Endothelial cell of umbilical vein (primary cell): Measurements from ENCODE around the gene ANO1. TPM values are rescaled to one million over a fixed set of nuclear protein-coding genes. Genes with fewer than 3 reads are reported as not detected.

Experiments
- BruUV-seq: library from RNA; stranded (reverse); fragments of 400-500 nt; replicated peaks from 2 replicates; lab custom pipeline; 2021; lab: Mats Ljungman, UMichigan
- CTCF ChIA-PET: fragments of 300-600, 350-600 bp; sonication (Branson Sonifier 250); formaldehyde crosslinking; loops from one replicate; lab custom pipeline; 2021; ENCODE audit warnings: antibody characterized with exemption, inconsistent platforms; lab: Charles Lee
- POLR2A ChIA-PET: fragments of 300-600, 350-600 bp; sonication (Branson Sonifier 250); formaldehyde crosslinking; loops from one replicate; lab custom pipeline; 2021; ENCODE audit warnings: antibody characterized with exemption, inconsistent platforms; lab: Charles Lee
- DNase-seq: peaks from one replicate; pipeline ENCODE4 v3.0.0-alpha.2; 2011; ENCODE audit warnings: low read depth, low spot score
- FAIRE-seq: peaks from 2 replicates; lab custom pipeline; 2011; peaks lifted over from hg19 to GRCh38; lab: Jason Lieb, UNC
- H2AFZ ChIP-seq: 2 replicates; pipeline ENCODE4 v1.6.0; 2012; ENCODE audit warnings: low read depth, low read length, control low read depth, inconsistent platforms
- H3K27ac ChIP-seq: 2 replicates; pipeline ENCODE4 v1.5.1; 2011; ENCODE audit warnings: low read depth, mild to moderate bottlenecking, control low read depth, low read length, moderate library complexity; ENCODE audit not compliant: insufficient read depth
- H3K27me3 ChIP-seq, 2 experiments: 2 replicates each; pipeline versions ENCODE4 v1.6.0 to v1.6.1; 2011; ENCODE audit warnings: low read length in 2 of 2, mixed read lengths in 1 of 2; ENCODE audit not compliant: control insufficient read depth in 2 of 2, insufficient read depth in 2 of 2
- H3K36me3 ChIP-seq, 2 experiments: 2 replicates in 1 of 2; 3 replicates in 1 of 2; pipeline ENCODE4 v1.5.1; 2011; ENCODE audit warnings: low read length in 2 of 2, mild to moderate bottlenecking in 1 of 2, moderate library complexity in 1 of 2; ENCODE audit not compliant: control insufficient read depth in 2 of 2, insufficient read depth in 2 of 2; ENCODE audit errors: extremely low read depth in 1 of 2
- H3K4me1 ChIP-seq: 3 replicates; pipeline ENCODE4 v1.5.1; 2011; ENCODE audit warnings: mild to moderate bottlenecking, low read length; ENCODE audit not compliant: control insufficient read depth, insufficient read depth; ENCODE audit errors: extremely low read depth
- H3K4me2 ChIP-seq: 2 replicates; pipeline ENCODE4 v1.6.1; 2011; ENCODE audit warnings: low read length, control low read depth, mixed read lengths; ENCODE audit not compliant: insufficient read depth
- H3K4me3 ChIP-seq, 3 experiments: fragments of 200-600 bp in 1 of 3; sonication (generic), shearing (Covaris generic) in 1 of 3; replicated peaks in 1 of 3; 2 replicates each; pipeline ENCODE4 v1.5.1; 2011 to 2016; ENCODE audit warnings: control low read depth in 3 of 3, low read length in 3 of 3, mild to moderate bottlenecking in 2 of 3, inconsistent platforms in 1 of 3, low read depth in 1 of 3, moderate library complexity in 1 of 3; ENCODE audit not compliant: insufficient read depth in 1 of 3
- H3K79me2 ChIP-seq: 2 replicates; pipeline ENCODE4 v1.6.0; 2012; ENCODE audit warnings: low read length, inconsistent platforms; ENCODE audit not compliant: control insufficient read depth, insufficient read depth
- H3K9ac ChIP-seq: replicated peaks from 2 replicates; pipeline ENCODE3; 2011; ENCODE audit warnings: low read length, control low read depth; ENCODE audit not compliant: insufficient read depth; ENCODE audit errors: extremely low read depth
- H3K9me1 ChIP-seq: replicated peaks from 3 replicates; pipeline ENCODE4 v1.6.0; 2011; ENCODE audit warnings: mild to moderate bottlenecking, low read length; ENCODE audit not compliant: control insufficient read depth, insufficient read depth; ENCODE audit errors: extremely low read depth
- H3K9me3 ChIP-seq: replicated peaks from 2 replicates; pipeline ENCODE4 v1.5.1; 2012; ENCODE audit warnings: low read length, inconsistent platforms; ENCODE audit not compliant: control insufficient read depth, insufficient read depth
- H4K20me1 ChIP-seq: replicated peaks from 2 replicates; pipeline ENCODE3; 2011; ENCODE audit warnings: mild to moderate bottlenecking, low read length; ENCODE audit not compliant: control insufficient read depth, insufficient read depth; ENCODE audit errors: extremely low read depth
- EZH2 ChIP-seq: IDR thresholded peaks from 2 replicates; pipeline ENCODE4 v1.6.1; 2012; ENCODE audit warnings: borderline replicate concordance, low read depth, mild to moderate bottlenecking, moderate library complexity, low read length, inconsistent platforms; ENCODE audit not compliant: severe bottlenecking
- FOS ChIP-seq: IDR thresholded peaks from 2 replicates; pipeline ENCODE4 v1.6.1; 2011; ENCODE audit warnings: mild to moderate bottlenecking, low read length, moderate library complexity, borderline replicate concordance; ENCODE audit not compliant: insufficient read depth
- GATA2 ChIP-seq: IDR thresholded peaks from 2 replicates; pipeline ENCODE4 v1.7.0; 2011; ENCODE audit warnings: low read depth, mild to moderate bottlenecking, moderate library complexity, mixed read lengths, low read length; ENCODE audit not compliant: insufficient read length, insufficient read depth
- JUN ChIP-seq: IDR thresholded peaks from 2 replicates; pipeline ENCODE4 v1.6.1; 2011; ENCODE audit warnings: borderline replicate concordance, low read depth; ENCODE audit not compliant: insufficient read length, insufficient read depth
- MYC ChIP-seq: IDR thresholded peaks from one replicate; pipeline ENCODE4 v1.6.1; 2011; ENCODE audit warnings: mild to moderate bottlenecking, low read depth, low read length
- POLR2A ChIP-seq: IDR thresholded peaks from 2 replicates; pipeline ENCODE4 v1.6.1; 2012; ENCODE audit warnings: low read depth, mild to moderate bottlenecking, control low read depth, low read length
- POLR2AphosphoS5 ChIP-seq: IDR thresholded peaks from 2 replicates; pipeline ENCODE4 v1.6.1; 2012; ENCODE audit warnings: low read depth, mild to moderate bottlenecking, control low read depth, low read length, moderate library complexity; ENCODE audit not compliant: insufficient read depth
- dilution Hi-C: fragments of 300-500 bp; cut with MboI; formaldehyde crosslinking; loops from one replicate; pipeline ENCODE4 v1.15.0; 2019; ENCODE audit warnings: low sequenced_read_pairs; ENCODE audit not compliant: extremely low pct_ligation_motif_present
- intact Hi-C: fragments of 100-400 bp; cut with micrococcal nuclease; formaldehyde crosslinking; loops from one replicate; pipeline ENCODE4 v1.10.0; 2022
- polyA plus RNA-seq, 4 experiments: library from polyadenylated mRNA; depleted of rRNA in 3 of 4; stranded (reverse) in 3 of 4; unstranded in 1 of 4; fragments of >200 nt; gene quantifications; 2 replicates each; pipeline versions ENCODE4 v1.2.1 to v1.2.3, GENCODE V29; 2011 to 2012; ENCODE audit warnings: missing spikeins in 1 of 4
- total RNA-seq: library from RNA; stranded (reverse); gene quantifications from 2 replicates; pipeline ENCODE4 v1.2.3, GENCODE V29; 2021
- TF ChIP-seq, protein P1 (sequence below): IDR thresholded peaks from 2 replicates; pipeline ENCODE4 v1.6.1; 2011; ENCODE audit not compliant: insufficient read depth, insufficient read length
- TF ChIP-seq, protein P2 (sequence below), 2 donors: IDR thresholded peaks; 1 replicate in 1 of 2; 2 replicates in 1 of 2; pipeline ENCODE4 v1.5.1; 2011; ENCODE audit warnings: low read length in 2 of 2, mild to moderate bottlenecking in 2 of 2, moderate library complexity in 2 of 2, control low read depth in 1 of 2, inconsistent platforms in 1 of 2, low read depth in 1 of 2; ENCODE audit not compliant: insufficient read depth in 1 of 2; ENCODE audit errors: extremely low read depth in 1 of 2

Gene ANO1
- total and polyA plus RNA-seq, 2 donors (not counting 3 experiments of a cell fraction or from before 2014, with no cell fraction given) = 0.03 to 0.40 TPM

DNA sequence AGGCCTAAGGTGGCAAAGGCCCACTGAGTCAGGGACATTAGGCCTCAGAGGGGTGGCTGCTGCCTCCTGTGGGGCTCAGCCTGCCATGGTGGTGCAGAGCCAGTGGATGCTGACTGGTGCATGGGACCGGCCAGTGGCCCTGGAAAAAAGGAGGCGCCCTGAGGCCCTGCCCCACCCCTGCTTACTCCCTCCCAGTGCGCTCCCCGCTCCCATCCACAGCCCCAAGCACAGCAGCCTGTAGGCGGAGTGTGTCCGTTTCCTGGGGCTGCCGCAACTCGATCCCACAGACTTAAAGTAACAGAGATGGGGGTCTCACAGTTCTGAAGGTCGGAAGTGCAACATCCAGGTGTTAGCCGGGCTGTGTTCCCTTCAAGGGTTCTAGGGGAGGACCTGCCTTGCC, 86.6 kb downstream of the ANO1 start:
- H3K4me2 ChIP-seq = no peak overlapping the region
- ChIA-PET CTCF (no interaction called here), POLR2A (no interaction called here)
- intact Hi-C loops (no loop called here), dilution Hi-C loops (no loop called here)
- TF ChIP-seq JUN (no peak), POLR2A (no peak), POLR2AphosphoS5 (no peak), GATA2 (no peak), EZH2 (no peak), FOS (no peak), MYC (no peak)
- TF ChIP-seq, protein P1, sequence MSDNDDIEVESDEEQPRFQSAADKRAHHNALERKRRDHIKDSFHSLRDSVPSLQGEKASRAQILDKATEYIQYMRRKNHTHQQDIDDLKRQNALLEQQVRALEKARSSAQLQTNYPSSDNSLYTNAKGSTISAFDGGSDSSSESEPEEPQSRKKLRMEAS = no peak
- TF ChIP-seq, protein P2, sequence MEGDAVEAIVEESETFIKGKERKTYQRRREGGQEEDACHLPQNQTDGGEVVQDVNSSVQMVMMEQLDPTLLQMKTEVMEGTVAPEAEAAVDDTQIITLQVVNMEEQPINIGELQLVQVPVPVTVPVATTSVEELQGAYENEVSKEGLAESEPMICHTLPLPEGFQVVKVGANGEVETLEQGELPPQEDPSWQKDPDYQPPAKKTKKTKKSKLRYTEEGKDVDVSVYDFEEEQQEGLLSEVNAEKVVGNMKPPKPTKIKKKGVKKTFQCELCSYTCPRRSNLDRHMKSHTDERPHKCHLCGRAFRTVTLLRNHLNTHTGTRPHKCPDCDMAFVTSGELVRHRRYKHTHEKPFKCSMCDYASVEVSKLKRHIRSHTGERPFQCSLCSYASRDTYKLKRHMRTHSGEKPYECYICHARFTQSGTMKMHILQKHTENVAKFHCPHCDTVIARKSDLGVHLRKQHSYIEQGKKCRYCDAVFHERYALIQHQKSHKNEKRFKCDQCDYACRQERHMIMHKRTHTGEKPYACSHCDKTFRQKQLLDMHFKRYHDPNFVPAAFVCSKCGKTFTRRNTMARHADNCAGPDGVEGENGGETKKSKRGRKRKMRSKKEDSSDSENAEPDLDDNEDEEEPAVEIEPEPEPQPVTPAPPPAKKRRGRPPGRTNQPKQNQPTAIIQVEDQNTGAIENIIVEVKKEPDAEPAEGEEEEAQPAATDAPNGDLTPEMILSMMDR (IDR thresholded peaks at IDR 0.05; ENCODE audit: extremely low read depth in 1 of 2, insufficient read depth in 1 of 2, low read depth in 1 of 2, low read length in 2 of 2) = no peak
- no peak for FAIRE-seq
- H3K4me3 ChIP-seq = no peak overlapping the region
- H3K36me3 ChIP-seq = no peaks in the 10 kb centered on the region
- H3K9me1 ChIP-seq = no peaks in the 10 kb centered on the region
- no peak overlapping the region for H3K27ac ChIP-seq
- no peak for DNase-seq
- no peaks in the 10 kb centered on the region for H3K9me3 ChIP-seq
- no peaks in the 10 kb centered on the region for H4K20me1 ChIP-seq
- no peaks in the 10 kb centered on the region for H3K27me3 ChIP-seq
- H2AFZ ChIP-seq = no peak overlapping the region
- no TSS peak for BruUV-seq
- no peaks in the 10 kb centered on the region for H3K79me2 ChIP-seq
- no peak overlapping the region for H3K9ac ChIP-seq
- no peaks in the 10 kb centered on the region for H3K4me1 ChIP-seq
